ENCODE data around the gene UBXN11. TPM values are rescaled to one million over a fixed set of nuclear protein-coding genes. Genes with fewer than 3 reads are reported as not detected.

UBXN11 gene
- polyA plus RNA-seq, 1 of the 3 experiments (the other 2 are of a cell fraction): 30.6 TPM

GRCh38 chr1:26274801-26275425 is 31.5 kb downstream of the UBXN11 start:
- H3K27me3 ChIP-seq (ENCODE audit: insufficient read depth): no peaks in the 10 kb centered on the region
- TF ChIP-seq MAX (IDR thresholded peaks at IDR 0.05; ENCODE audit: low read depth) (no peak), GABPA (IDR thresholded peaks at IDR 0.05; ENCODE audit: low read depth) (no peak), POLR2AphosphoS5 (IDR thresholded peaks at IDR 0.05; ENCODE audit: low read depth, low read length) (no peak), RFX5 (IDR thresholded peaks at IDR 0.05; ENCODE audit: low read length) (no peak), USF1 (IDR thresholded peaks at IDR 0.05; ENCODE audit: borderline replicate concordance, low read depth) (no peak), MEF2A (IDR thresholded peaks at IDR 0.05; ENCODE audit: borderline replicate concordance, low read depth) (no peak), EP300 (IDR thresholded peaks at IDR 0.05; ENCODE audit: borderline replicate concordance in 1 of 2, low read depth in 1 of 2, low read length in 1 of 2) (no peak), SIN3A (IDR thresholded peaks at IDR 0.05; ENCODE audit: borderline replicate concordance, low read depth, low read length) (no peak), YY1 (IDR thresholded peaks at IDR 0.05; ENCODE audit: low read depth) (no peak), FOSL2 (IDR thresholded peaks at IDR 0.05; ENCODE audit: borderline replicate concordance, low read depth) (no peak), ZBTB33 (IDR thresholded peaks at IDR 0.05; ENCODE audit: borderline replicate concordance, low read depth) (no peak), FOXJ3 (CRISPR knock-in tag; IDR thresholded peaks at IDR 0.05) (no peak), CTCF (IDR thresholded peaks at IDR 0.05) (no peak), REST (IDR thresholded peaks at IDR 0.05; ENCODE audit: low read depth, low read length) (no peak), PBX3 (IDR thresholded peaks at IDR 0.05) (no peak), USF2 (IDR thresholded peaks at IDR 0.05; ENCODE audit: borderline replicate concordance, low read depth, low read length) (no peak), MXI1 (IDR thresholded peaks at IDR 0.05; ENCODE audit: low read depth, low read length) (no peak), JUND (IDR thresholded peaks at IDR 0.05) (no peak)
- H2AFZ ChIP-seq (ENCODE audit: low read depth): no peak overlapping the region; the same call in 1 of the 2 replicates
- peak overlapping the region; percentile 74; the same call in 1 of the 2 replicates for H3K4me2 ChIP-seq
- H3K4me3 ChIP-seq (ENCODE audit: low read depth in 2 of 2, low read length in 1 of 2): no peak overlapping the region
- no peak overlapping the region for H3K9ac ChIP-seq
- peaks cover 17 to 42% of the 10 kb centered on the region in 2 experiments for H3K36me3 ChIP-seq (replicated peaks in 1 of 2; ENCODE audit: control insufficient read depth in 1 of 2, insufficient read depth in 2 of 2, low read length in 1 of 2)
- H3K4me1 ChIP-seq (ENCODE audit: control insufficient read depth in 1 of 2, insufficient read depth in 2 of 2, low read depth in 1 of 2, low read length in 1 of 2): peaks cover 20 to 44% of the 10 kb centered on the region in 2 experiments; a peak in 3 of 4 replicates
- H3K9me3 ChIP-seq: no peaks in the 10 kb centered on the region
- ChIA-PET POLR2A (no interaction called here), CTCF (interaction anchor here (1.0 to 9.5 kb wide), 26 partner anchors 8 to 170 kb away, joined by 3 to 204 read pairs (median 6); partner anchors contain the start of genes C1orf232, CD52, CEP85 and UBXN11)
- H3K9me2 ChIP-seq: no peaks in the 10 kb centered on the region
- H3K79me2 ChIP-seq (ENCODE audit: insufficient read depth): peaks cover 8% of the 10 kb centered on the region
- H4K20me1 ChIP-seq (ENCODE audit: insufficient read depth): no peaks in the 10 kb centered on the region
- H3F3A ChIP-seq (replicated peaks; ENCODE audit: insufficient read depth): peaks cover 51% of the 10 kb centered on the region
- peak overlapping the region; percentile 2 to 87; a peak in 2 of 4 replicates for H3K27ac ChIP-seq (ENCODE audit: low read depth in 2 of 2, low read length in 1 of 2)
- 86% methylated on average over 11 of the region's 11 CpGs for WGBS (ENCODE audit: low lambda C conversion rate)
- DNase-seq: no peak
